GM21786 (cell line): ENCODE measurements around the gene MVK.

ENCODE experiments used
- ATAC-seq: cut with Tn5 transposase; IDR thresholded peaks from one replicate; pipeline ENCODE4 v1.9.1; 2021; ENCODE audit not compliant: unreplicated experiment

The MVK gene

GRCh38 chr12:109626378-109627115, 53.0 kb downstream of the MVK start:
- ATAC-seq, result no peak

DNA sequence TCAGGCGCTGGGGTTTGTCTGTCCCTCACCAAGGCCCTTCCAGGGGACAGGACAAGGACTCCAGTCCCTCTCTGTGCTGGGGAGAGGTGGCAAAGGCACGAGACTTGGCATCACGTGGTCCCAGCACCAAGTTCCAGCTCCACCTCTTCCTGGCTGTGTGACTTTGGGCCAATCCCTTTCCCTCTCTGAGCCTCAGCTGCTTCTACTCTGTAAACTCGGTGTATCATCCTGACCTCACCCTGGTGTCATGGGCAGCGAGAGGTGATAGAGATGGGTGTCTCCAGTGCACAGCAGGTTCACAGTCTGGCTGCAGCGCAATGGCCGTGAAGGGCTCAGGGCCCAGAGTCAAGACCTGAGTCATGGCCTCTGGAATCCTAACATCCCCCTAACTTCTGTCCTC, 54.0 kb downstream of the MVK start:
- no peak for ATAC-seq

DNA sequence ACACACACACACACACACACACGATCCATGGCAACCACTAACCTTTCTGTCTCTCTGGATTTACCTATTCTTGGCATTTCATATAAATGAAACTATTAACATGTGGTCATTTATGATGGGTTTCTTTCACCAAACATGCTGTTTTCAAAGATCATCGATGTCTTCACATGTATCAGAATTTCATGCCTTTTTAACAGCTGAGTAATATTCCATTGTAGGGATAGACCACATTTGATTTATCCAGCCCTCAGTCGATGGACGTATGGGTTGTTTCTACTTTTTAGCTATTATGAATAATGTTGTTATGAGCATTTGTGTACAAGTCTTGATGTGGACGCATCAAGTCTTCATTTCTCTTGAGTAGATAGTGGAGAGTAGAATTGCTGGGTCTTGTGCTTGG, 56.5 kb downstream of the MVK start:
- no peak for ATAC-seq

DNA sequence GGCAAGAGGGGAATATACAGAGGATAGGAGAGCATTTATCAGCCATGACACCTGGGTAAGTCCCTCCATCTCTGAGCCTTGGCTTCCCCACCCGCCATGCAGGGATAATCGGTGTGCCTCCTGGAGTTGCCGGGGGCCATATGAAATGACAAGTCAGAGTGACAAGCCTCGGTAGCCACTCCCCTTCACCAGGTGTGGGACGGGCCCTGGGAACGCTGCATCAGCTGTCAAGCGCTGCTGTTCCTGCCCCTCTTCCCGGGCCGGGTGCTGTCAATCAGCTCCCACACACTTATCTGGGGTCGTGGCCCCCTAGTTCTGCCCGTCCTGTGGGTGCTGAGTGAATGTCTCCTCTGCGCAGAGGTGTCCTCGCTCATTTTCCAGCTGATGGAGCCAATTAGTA, 57.2 kb downstream of the MVK start:
- ATAC-seq, result no peak

- ATAC-seq, result no peak
Observed at GRCh38 chr12:109631302-109631701, 57.7 kb downstream of the MVK start.

DNA sequence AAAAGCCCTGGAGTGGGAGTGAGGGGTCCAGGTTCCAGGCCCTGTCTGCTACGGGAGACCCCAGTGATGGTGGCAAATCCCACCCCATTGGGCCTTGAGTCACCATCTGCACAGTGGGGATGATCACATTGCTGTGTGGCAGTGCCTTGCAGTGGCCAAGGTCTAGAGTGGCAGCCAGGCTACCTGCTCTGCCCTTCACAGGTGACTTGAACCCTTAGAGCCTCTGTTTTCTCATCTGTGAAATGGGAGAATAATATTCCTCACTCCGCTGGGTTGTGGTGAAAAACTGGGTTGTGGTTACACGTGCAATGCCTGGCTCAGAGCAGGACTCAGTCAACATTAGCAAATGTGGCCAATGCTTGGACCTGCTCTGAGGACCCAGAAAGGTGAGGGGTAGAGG, 58.2 kb downstream of the MVK start:
- ATAC-seq, result no peak

DNA sequence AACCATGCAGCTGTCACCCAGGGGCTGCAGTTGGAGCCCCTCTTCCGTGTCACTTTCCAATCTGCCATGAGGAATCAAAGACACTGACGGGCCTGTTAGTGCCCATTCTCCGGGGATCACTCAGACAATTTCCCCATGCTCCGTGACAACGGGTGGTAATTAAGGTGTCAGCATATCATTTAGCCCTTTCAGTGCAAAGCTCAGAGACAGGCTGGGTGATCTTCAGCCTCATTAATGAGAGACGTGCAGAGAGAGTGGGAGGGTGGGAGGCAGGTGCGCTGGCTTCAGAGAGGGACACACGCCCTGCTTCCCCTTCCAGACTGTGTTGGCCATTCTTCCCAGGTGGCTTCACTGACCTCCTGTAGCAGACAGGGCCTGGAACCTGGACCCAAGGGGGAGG, 58.7 kb downstream of the MVK start:
- ATAC-seq, result no peak

- no peak for ATAC-seq
Observed at GRCh38 chr12:109635717-109636116, 62.1 kb downstream of the MVK start.

DNA sequence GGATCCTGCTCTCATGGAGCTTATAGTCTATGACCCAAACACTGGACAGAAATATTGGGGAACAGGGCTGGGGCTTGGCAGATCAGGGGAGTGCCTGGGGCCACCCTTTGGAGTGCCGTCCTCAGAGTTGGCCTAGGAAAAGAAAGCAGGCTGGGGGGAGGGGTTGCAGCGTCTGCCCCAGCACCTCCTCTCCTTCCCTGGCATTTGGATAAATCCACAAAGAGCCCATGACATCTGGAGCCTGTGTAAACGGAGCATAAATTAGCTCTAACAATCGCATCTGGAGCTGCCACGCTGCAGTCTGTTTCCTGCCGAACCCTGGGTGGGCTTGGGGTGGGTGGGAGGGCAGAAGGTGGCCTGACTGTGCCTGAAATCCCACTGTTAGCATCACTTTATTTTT, 63.8 kb downstream of the MVK start:
- ATAC-seq, result no peak

- no peak for ATAC-seq
Observed at GRCh38 chr12:109637996-109638395, 64.4 kb downstream of the MVK start.

- no peak for ATAC-seq
Observed at GRCh38 chr12:109638735-109639134, 65.1 kb downstream of the MVK start.

- ATAC-seq, result no peak
Observed at GRCh38 chr12:109639151-109639872, 65.7 kb downstream of the MVK start.

GRCh38 chr12:109640961-109641360, 67.4 kb downstream of the MVK start:
- no peak for ATAC-seq

GRCh38 chr12:109641422-109641821, 67.8 kb downstream of the MVK start:
- ATAC-seq, result no peak

GRCh38 chr12:109642506-109643132, 69.0 kb downstream of the MVK start:
- no peak for ATAC-seq

- ATAC-seq, result no peak
Observed at GRCh38 chr12:109645194-109645593, 71.6 kb downstream of the MVK start.

DNA sequence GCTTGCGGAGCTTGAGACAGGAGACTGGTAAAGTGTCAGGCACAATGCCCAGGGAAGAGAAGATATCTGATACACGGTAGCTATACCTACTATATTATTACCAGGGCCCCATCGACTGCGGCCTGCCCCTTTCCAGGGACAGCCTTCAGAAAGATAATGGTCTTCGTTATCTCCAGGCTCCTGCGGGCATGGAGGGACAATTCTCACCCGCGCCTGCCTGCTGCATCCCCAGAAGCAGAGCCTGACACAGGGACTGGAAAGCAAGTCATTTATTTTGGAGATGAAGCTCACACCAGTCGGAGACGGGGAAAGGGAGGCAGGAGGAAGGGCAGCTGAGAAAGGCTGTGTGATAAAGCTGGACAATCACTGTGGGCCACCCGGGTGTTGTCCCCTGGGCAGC, 72.1 kb downstream of the MVK start:
- no peak for ATAC-seq
